GM13976 (cell line): ENCODE data around the gene BEND5.

ENCODE experiments used
- DNase-seq: peaks from one replicate; pipeline ENCODE4 v3.0.0; 2012; ENCODE audit warnings: low spot score
- in situ Hi-C: fragments of 300-500 bp; cut with MboI; formaldehyde crosslinking; loops from one replicate; pipeline ENCODE4 v1.12.0; 2022; ENCODE audit warnings: low sequenced_read_pairs, mixed read lengths, inconsistent platforms; ENCODE audit not compliant: unreplicated experiment
- TF ChIP-seq, protein P1 (sequence below): IDR thresholded peaks from 2 replicates; pipeline ENCODE4 v1.5.1; 2012; ENCODE audit warnings: borderline replicate concordance, mild to moderate bottlenecking; ENCODE audit not compliant: insufficient read depth; ENCODE audit errors: extremely low read depth, missing control alignments, control extremely low read depth

BEND5 gene, protein sequence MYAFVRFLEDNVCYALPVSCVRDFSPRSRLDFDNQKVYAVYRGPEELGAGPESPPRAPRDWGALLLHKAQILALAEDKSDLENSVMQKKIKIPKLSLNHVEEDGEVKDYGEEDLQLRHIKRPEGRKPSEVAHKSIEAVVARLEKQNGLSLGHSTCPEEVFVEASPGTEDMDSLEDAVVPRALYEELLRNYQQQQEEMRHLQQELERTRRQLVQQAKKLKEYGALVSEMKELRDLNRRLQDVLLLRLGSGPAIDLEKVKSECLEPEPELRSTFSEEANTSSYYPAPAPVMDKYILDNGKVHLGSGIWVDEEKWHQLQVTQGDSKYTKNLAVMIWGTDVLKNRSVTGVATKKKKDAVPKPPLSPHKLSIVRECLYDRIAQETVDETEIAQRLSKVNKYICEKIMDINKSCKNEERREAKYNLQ

DNA sequence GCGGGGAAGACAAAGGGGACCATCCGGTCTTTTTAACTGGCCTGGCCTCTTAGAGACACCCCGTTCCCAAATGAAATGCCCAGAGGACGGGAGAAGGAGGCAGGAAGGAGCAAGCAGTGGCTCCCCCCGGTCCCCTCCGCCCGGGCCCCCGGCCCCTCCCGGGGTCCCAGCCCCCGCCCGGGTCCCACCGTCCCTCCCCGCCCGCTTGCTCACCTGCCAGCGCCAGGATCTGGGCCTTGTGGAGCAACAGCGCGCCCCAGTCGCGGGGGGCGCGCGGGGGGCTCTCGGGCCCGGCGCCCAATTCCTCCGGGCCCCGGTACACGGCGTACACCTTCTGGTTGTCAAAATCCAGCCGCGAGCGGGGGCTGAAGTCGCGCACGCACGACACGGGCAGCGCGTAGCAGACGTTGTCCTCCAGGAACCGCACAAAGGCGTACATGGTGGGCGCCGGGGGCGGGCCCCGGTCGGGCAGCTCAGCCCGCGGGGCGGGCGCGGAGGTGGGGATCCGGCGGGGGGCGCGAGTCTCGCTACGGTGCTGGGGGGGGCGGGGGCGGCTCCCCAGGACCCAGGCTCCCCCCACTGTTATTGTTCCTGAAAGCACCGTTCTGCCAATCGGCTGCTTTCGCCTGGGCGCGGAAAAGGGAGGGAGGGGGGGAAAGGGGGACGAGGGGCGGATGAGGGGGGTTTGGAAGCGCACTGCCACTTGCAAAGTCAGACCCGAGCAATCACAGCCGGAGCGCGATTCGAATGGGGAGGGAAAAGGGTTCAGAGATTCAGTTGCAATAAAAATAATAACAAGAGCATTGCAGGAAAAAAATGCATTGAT lies at the start of gene BEND5:
BEND5 (minus strand) TSS at position 499 of the 826 bp plus-strand sequence; CDS start at position 439, 60 bp downstream.
- peak; percentile 55 for DNase-seq

DNA sequence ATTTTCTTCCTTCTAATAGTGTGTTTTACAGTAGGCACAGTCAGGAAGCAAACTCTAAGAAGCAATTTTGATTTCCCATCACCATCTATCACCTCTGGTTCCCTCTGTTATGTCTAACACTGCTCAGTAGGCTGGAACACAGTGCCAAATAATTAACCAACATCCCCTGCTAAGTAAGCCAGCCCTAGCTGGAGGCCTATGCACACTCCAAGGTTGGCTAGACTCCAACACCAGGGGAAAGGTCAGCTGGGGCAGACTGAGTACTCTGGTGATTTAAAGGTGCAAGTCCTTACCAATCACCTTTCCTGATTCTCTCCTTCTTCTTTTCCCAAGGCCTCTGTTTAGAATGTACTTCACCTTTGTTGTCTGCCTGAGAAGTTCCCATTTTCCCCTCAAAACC lies 46.5 kb upstream of the BEND5 start:
- TF ChIP-seq, protein P1, sequence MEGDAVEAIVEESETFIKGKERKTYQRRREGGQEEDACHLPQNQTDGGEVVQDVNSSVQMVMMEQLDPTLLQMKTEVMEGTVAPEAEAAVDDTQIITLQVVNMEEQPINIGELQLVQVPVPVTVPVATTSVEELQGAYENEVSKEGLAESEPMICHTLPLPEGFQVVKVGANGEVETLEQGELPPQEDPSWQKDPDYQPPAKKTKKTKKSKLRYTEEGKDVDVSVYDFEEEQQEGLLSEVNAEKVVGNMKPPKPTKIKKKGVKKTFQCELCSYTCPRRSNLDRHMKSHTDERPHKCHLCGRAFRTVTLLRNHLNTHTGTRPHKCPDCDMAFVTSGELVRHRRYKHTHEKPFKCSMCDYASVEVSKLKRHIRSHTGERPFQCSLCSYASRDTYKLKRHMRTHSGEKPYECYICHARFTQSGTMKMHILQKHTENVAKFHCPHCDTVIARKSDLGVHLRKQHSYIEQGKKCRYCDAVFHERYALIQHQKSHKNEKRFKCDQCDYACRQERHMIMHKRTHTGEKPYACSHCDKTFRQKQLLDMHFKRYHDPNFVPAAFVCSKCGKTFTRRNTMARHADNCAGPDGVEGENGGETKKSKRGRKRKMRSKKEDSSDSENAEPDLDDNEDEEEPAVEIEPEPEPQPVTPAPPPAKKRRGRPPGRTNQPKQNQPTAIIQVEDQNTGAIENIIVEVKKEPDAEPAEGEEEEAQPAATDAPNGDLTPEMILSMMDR: no peak
- DNase-seq: no peak
- in situ Hi-C loops: loop anchor here (25.0 kb wide), 1 partner anchor 261 kb away; no protein-coding TSS in a partner anchor

More for the DNA sequence above, at the start of gene BEND5:
- in situ Hi-C loops: no loop called here
- TF ChIP-seq, protein P1: no peak

DNA sequence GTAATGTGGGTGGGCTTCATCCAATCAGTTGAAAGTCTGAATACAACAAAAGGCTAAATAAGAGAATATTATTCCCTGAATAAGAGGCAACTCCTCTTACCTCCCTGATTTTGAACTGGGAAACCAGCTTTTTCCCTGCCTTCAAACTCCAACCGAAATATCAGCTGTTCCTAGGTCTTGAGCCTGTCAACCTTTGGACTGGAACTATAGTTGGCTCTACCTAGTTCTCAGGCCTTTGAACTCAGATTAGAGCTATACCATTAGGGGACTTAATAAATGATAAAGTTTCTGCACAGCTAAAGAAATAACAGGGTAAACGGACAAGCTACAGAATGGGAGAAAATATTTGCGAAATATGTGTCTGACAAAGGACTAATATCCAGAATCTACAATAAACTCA lies 43.8 kb upstream of the BEND5 start:
- no peak for DNase-seq
- in situ Hi-C loops: loop anchor here (25.0 kb wide), 1 partner anchor 258 kb away; no protein-coding TSS in a partner anchor
- TF ChIP-seq, protein P1: no peak

DNA sequence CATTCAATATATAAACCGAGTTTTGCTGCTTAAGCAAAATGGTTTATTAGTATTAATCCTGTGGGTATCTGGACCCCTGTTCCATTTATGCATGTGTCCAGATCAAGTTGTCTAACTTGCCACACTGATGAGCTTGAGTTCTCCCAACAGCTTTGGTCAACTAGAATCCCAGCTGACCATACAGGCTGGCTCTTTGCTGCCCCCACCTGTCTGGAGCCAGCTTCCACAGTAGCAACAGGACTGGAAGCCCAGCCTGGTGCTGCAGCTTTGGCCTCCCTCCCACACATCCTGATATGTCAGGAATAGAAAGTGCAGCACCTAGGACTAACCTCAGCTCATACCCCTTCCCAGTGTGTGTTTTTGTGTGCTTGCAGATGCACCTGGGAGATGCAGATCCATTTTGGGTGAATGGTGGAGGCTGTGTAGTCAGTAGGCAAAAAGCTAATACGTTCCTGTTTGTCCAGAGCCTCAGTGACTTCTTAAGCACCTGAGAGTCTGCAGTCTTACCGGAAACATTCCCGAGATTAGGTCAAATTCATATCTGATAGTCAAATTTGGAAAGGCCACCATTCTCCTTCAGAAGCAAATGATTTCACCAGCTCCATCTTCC lies 40.9 kb upstream of the BEND5 start:
- in situ Hi-C loops: loop anchor here (10.0 to 25.0 kb wide), 2 partner anchors 133 to 255 kb away; no protein-coding TSS in a partner anchor
- TF ChIP-seq, protein P1: peak; percentile 85
- peak; percentile 37 for DNase-seq

DNA sequence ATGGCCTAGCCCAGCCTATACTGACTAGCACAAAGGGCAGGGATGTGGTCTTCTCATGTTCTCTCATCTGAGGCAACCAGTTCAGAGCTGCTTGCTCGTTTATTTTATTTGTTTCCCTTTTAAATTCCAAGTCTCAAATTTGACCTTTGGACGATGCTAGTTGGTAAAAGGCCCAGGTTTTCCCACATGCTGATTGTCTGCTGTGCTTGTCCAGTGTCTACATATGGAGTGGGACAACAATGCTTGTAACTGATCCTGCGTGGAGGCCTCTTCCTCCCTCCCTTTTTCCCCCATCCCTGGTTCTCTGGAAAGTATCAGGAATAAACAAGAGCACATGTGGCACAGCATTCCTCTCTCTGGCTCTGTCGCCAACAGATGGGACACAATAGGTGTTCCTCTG lies 34.0 kb upstream of the BEND5 start:
- in situ Hi-C loops: loop anchor here (10.0 to 25.0 kb wide), 2 partner anchors 126 to 248 kb away; no protein-coding TSS in a partner anchor
- no peak for DNase-seq
- TF ChIP-seq, protein P1: no peak

DNA sequence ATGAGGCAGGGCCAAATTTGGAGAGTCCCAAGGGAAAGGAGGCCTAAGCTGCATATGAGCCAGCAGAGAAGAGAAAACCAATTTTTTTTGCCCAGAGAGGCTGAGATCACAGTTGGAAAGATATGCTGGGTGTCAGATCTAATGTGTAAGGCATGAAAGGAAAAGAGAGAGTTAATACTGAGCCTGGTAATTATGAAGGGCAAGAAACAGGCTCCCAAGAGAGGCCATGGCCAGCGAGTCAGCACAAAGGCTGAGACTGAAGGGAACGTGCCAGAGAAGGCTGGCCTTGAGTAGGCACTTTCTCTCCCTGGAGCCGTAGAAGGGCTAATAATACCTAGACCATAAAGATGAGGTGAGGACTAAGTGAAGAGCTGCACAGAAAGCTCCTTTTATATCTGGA lies 31.8 kb upstream of the BEND5 start:
- in situ Hi-C loops: loop anchor here (25.0 kb wide), 1 partner anchor 246 kb away; no protein-coding TSS in a partner anchor
- TF ChIP-seq, protein P1: no peak
- no peak for DNase-seq
